Keratinocyte (primary cell): ENCODE data around the gene DUSP14. TPM values are rescaled to one million over a fixed set of nuclear protein-coding genes. Genes with fewer than 3 reads are reported as not detected.

Experiments
- DNase-seq: peaks from one replicate; pipeline ENCODE4 v3.0.0-alpha.2; 2011; ENCODE audit warnings: low read depth, missing footprints, low spot score
- FAIRE-seq: peaks from 2 replicates; lab custom pipeline; 2011; peaks lifted over from hg19 to GRCh38; lab: Jason Lieb, UNC
- H2AFZ ChIP-seq: 2 replicates; pipeline ENCODE4 v1.6.0; 2012; ENCODE audit warnings: low read length, control low read depth, inconsistent platforms; ENCODE audit not compliant: control insufficient read depth
- H3K27ac ChIP-seq: 2 replicates; pipeline ENCODE4 v1.5.1; 2011; ENCODE audit warnings: low read length; ENCODE audit not compliant: control insufficient read depth, insufficient read depth
- H3K27me3 ChIP-seq: 3 replicates; pipeline ENCODE4 v1.6.0; 2011; ENCODE audit warnings: low read length; ENCODE audit not compliant: control insufficient read depth, insufficient read depth; ENCODE audit errors: extremely low read depth
- H3K36me3 ChIP-seq, 2 experiments: 2 replicates in 1 of 2; 3 replicates in 1 of 2; pipeline ENCODE4 v1.5.1; 2011; ENCODE audit warnings: low read length in 2 of 2, mild to moderate bottlenecking in 1 of 2; ENCODE audit not compliant: control insufficient read depth in 2 of 2, insufficient read depth in 2 of 2; ENCODE audit errors: extremely low read depth in 1 of 2
- H3K4me1 ChIP-seq: 3 replicates; pipeline ENCODE4 v1.5.1; 2011; ENCODE audit warnings: low read length; ENCODE audit not compliant: control insufficient read depth, insufficient read depth; ENCODE audit errors: extremely low read depth
- H3K4me2 ChIP-seq: 3 replicates; pipeline ENCODE4 v1.6.0; 2011; ENCODE audit warnings: low read depth, low read length; ENCODE audit not compliant: control insufficient read depth, insufficient read depth; ENCODE audit errors: extremely low read depth
- H3K4me3 ChIP-seq, 3 experiments: fragments of 200-600 bp in 1 of 3; sonication (generic) in 1 of 3; 2 replicates in 2 of 3; 3 replicates in 1 of 3; pipeline ENCODE4 v1.5.1; 2011 to 2016; ENCODE audit warnings: low read length in 3 of 3, mild to moderate bottlenecking in 3 of 3, control low read depth in 2 of 3, inconsistent platforms in 1 of 3, low read depth in 1 of 3, mixed read lengths in 1 of 3, mixed run types in 1 of 3, moderate library complexity in 1 of 3; ENCODE audit not compliant: control insufficient read depth in 2 of 3, insufficient read depth in 2 of 3; ENCODE audit errors: extremely low read depth in 1 of 3
- H3K79me2 ChIP-seq: 2 replicates; pipeline ENCODE4 v1.6.0; 2012; ENCODE audit warnings: low read length; ENCODE audit not compliant: control insufficient read depth, insufficient read depth
- H3K9ac ChIP-seq: 3 replicates; pipeline ENCODE4 v1.6.0; 2011; ENCODE audit warnings: low read length; ENCODE audit not compliant: control insufficient read depth, insufficient read depth; ENCODE audit errors: extremely low read depth
- H3K9me1 ChIP-seq: 3 replicates; pipeline ENCODE4 v1.6.0; 2011; ENCODE audit warnings: low read length; ENCODE audit not compliant: control insufficient read depth, insufficient read depth; ENCODE audit errors: extremely low read depth
- H3K9me3 ChIP-seq: 2 replicates; pipeline ENCODE4 v1.5.1; 2012; ENCODE audit warnings: low read depth, low read length; ENCODE audit not compliant: control insufficient read depth
- H4K20me1 ChIP-seq: 3 replicates; pipeline ENCODE4 v1.6.0; 2011; ENCODE audit warnings: low read length; ENCODE audit not compliant: control insufficient read depth, insufficient read depth; ENCODE audit errors: extremely low read depth
- CTCF ChIP-seq, 3 experiments: IDR thresholded peaks in 1 of 3; conservative IDR thresholded peaks in 1 of 3; optimal IDR thresholded peaks in 1 of 3; 2 replicates in 2 of 3; 3 replicates in 1 of 3; pipeline versions ENCODE3 to v1.5.1; 2011; ENCODE audit warnings: low read length in 3 of 3, mild to moderate bottlenecking in 3 of 3, moderate library complexity in 2 of 3, control low read depth in 1 of 3, inconsistent platforms in 1 of 3; ENCODE audit not compliant: insufficient read depth in 2 of 3; ENCODE audit errors: extremely low read depth in 1 of 3
- EZH2 ChIP-seq: IDR thresholded peaks from one replicate; pipeline ENCODE4 v1.6.1; 2012; ENCODE audit warnings: inconsistent platforms, mild to moderate bottlenecking, low read length, moderate library complexity
- dilution Hi-C: fragments of 300-500 bp; cut with MboI; formaldehyde crosslinking; loops from one replicate; pipeline ENCODE4 v1.7.0; 2020; ENCODE audit warnings: low sequenced_read_pairs; ENCODE audit not compliant: extremely low pct_ligation_motif_present
- polyA plus RNA-seq, 5 experiments: library from polyadenylated mRNA; depleted of rRNA in 3 of 5; stranded (reverse) in 3 of 5; stranded (forward) in 1 of 5; unstranded in 1 of 5; fragments of >200 nt; gene quantifications; 1 replicate in 1 of 5; 2 replicates in 3 of 5; 3 replicates in 1 of 5; pipeline versions ENCODE4 v1.2.1 to v1.2.3, GENCODE V29; 2011 to 2012; ENCODE audit warnings: missing spikeins in 2 of 5, low read depth in 1 of 5, low replicate concordance in 1 of 5

The DUSP14 gene
- polyA plus RNA-seq, 1 donor (not counting 4 experiments of a cell fraction or from before 2014, with no cell fraction given) = 169 TPM

GRCh38 chr17:37500378-37500777, 10.7 kb downstream of the DUSP14 start:
- peak overlapping the region in 1 of 3 experiments; percentile 35 for H3K4me3 ChIP-seq
- dilution Hi-C loops = no loop called here
- peaks cover 12% of the 10 kb centered on the region for H4K20me1 ChIP-seq
- H3K9ac ChIP-seq = peak overlapping the region; percentile 57
- no peak for FAIRE-seq
- H2AFZ ChIP-seq = no peak overlapping the region
- peaks cover 95% of the 10 kb centered on the region for H3K79me2 ChIP-seq
- peaks cover 18% of the 10 kb centered on the region for H3K4me1 ChIP-seq
- H3K36me3 ChIP-seq = peaks cover 16 to 35% of the 10 kb centered on the region in 2 experiments
- no peaks in the 10 kb centered on the region for H3K9me3 ChIP-seq
- H3K27ac ChIP-seq = peak overlapping the region; percentile 78
- H3K4me2 ChIP-seq = peak overlapping the region; percentile 83
- H3K9me1 ChIP-seq = no peaks in the 10 kb centered on the region
- DNase-seq = no peak
- no peak for TF ChIP-seq CTCF (optimal IDR thresholded peaks at IDR 0.05 in 1 of 3, IDR thresholded peaks at IDR 0.05 in 1 of 3, conservative IDR thresholded peaks at IDR 0.05 in 1 of 3; ENCODE audit: extremely low read depth in 1 of 3, insufficient read depth in 2 of 3, low read length in 3 of 3)
- no peak for TF ChIP-seq EZH2
- no peaks in the 10 kb centered on the region for H3K27me3 ChIP-seq

- dilution Hi-C loops = no loop called here
- H3K9ac ChIP-seq = no peak overlapping the region
- peaks cover 29% of the 10 kb centered on the region for H3K4me1 ChIP-seq
- DNase-seq (no peak), FAIRE-seq (no peak)
- peak overlapping the region; percentile 24 for H3K27ac ChIP-seq
- no peaks in the 10 kb centered on the region for H3K9me3 ChIP-seq
- H4K20me1 ChIP-seq = peaks cover 28% of the 10 kb centered on the region
- H2AFZ ChIP-seq = no peak overlapping the region
- TF ChIP-seq CTCF (optimal IDR thresholded peaks at IDR 0.05 in 1 of 3, IDR thresholded peaks at IDR 0.05 in 1 of 3, conservative IDR thresholded peaks at IDR 0.05 in 1 of 3; ENCODE audit: extremely low read depth in 1 of 3, insufficient read depth in 2 of 3, low read length in 3 of 3) = no peak
- TF ChIP-seq EZH2 = no peak
- H3K27me3 ChIP-seq = no peaks in the 10 kb centered on the region
- H3K36me3 ChIP-seq = peaks cover 18 to 45% of the 10 kb centered on the region in 2 experiments
- peaks cover 96% of the 10 kb centered on the region for H3K79me2 ChIP-seq
- H3K4me3 ChIP-seq = no peak overlapping the region
- no peaks in the 10 kb centered on the region for H3K9me1 ChIP-seq
- H3K4me2 ChIP-seq = no peak overlapping the region
Observed at GRCh38 chr17:37502009-37502936, 12.6 kb downstream of the DUSP14 start.
